ENCODE data around the gene RBMS1. TPM values are rescaled to one million over a fixed set of nuclear protein-coding genes. Genes with fewer than 3 reads are reported as not detected.

Gene RBMS1
- total and polyA plus RNA-seq, 2 of the 4 experiments (the other 2 are of a cell fraction): 43.5 to 64.9 TPM

GRCh38 chr2:160249876-160250275 is 243.7 kb downstream of the RBMS1 start:
- Histone ChIP-seq H3K4me1 (ENCODE audit: control insufficient read depth, insufficient read depth, low read length) (peaks cover 2% of the 10 kb centered on the region; the same call in 1 of the 2 replicates), H2AK9ac (replicated peaks; ENCODE audit: low read depth, low read length, poor library complexity) (no peak overlapping the region), H4K91ac (ENCODE audit: insufficient read depth, low read depth, low read length) (no peak overlapping the region), H3K79me1 (ENCODE audit: low read depth in 1 of 2, low read length in 2 of 2) (no peaks in the 10 kb centered on the region), H3K4me2 (ENCODE audit: low read depth, low read length) (no peak overlapping the region), H2AFZ (replicated peaks; ENCODE audit: low read length, poor library complexity) (no peak overlapping the region), H3K9me1 (ENCODE audit: insufficient read depth, low read length) (no peaks in the 10 kb centered on the region; the same call in 1 of the 2 replicates), H2BK20ac (ENCODE audit: low read depth, low read length) (no peak overlapping the region), H2BK5ac (ENCODE audit: low read depth, low read length, poor library complexity, severe bottlenecking) (no peak overlapping the region), H3K14ac (replicated peaks; ENCODE audit: low read depth, low read length) (no peak overlapping the region), H2AK5ac (ENCODE audit: low read depth, low read length) (no peak overlapping the region), H2BK120ac (ENCODE audit: low read depth, low read length) (no peak overlapping the region), H2BK15ac (ENCODE audit: low read depth, low read length) (no peak overlapping the region), H3K23ac (ENCODE audit: low read depth, low read length) (no peak overlapping the region), H3K27ac (ENCODE audit: insufficient read depth, low read length) (no peak overlapping the region), H3K4me3 (ENCODE audit: insufficient read depth, low read depth, low read length) (no peak overlapping the region), H3K9me3 (ENCODE audit: control insufficient read depth, insufficient read depth, low read length) (no peaks in the 10 kb centered on the region), H3K56ac (ENCODE audit: extremely low read depth, insufficient read depth, low read length) (no peak overlapping the region), H3K9ac (ENCODE audit: low read depth, low read length) (no peak overlapping the region), H3K27me3 (ENCODE audit: control insufficient read depth, insufficient read depth, low read length) (no peaks in the 10 kb centered on the region), H3K18ac (ENCODE audit: low read depth, low read length) (no peak overlapping the region), H3K4ac (ENCODE audit: low read depth, low read length) (no peak overlapping the region), H4K20me1 (ENCODE audit: insufficient read depth, low read length) (no peaks in the 10 kb centered on the region), H4K8ac (ENCODE audit: low read depth in 2 of 2, low read length in 2 of 2) (no peak overlapping the region), H4K5ac (ENCODE audit: low read depth, low read length) (no peak overlapping the region), H3K36me3 (ENCODE audit: control insufficient read depth, insufficient read depth, low read length) (no peaks in the 10 kb centered on the region)
- POLR2A ChIA-PET (ENCODE audit: unreplicated experiment): no interaction called here
- TF ChIP-seq RAD21 (IDR thresholded peaks at IDR 0.05; ENCODE audit: low read length) (no peak), ELK1 (IDR thresholded peaks at IDR 0.05; ENCODE audit: borderline replicate concordance, low read depth, low read length) (no peak), POLR2A (IDR thresholded peaks at IDR 0.05; ENCODE audit: low read depth, low read length) (no peak), MAZ (IDR thresholded peaks at IDR 0.05; ENCODE audit: borderline replicate concordance, low read depth, low read length) (no peak), NFE2L2 (IDR thresholded peaks at IDR 0.05; ENCODE audit: low read depth, low read length) (no peak), BHLHE40 (IDR thresholded peaks at IDR 0.05; ENCODE audit: low read depth, low read length) (no peak), RCOR1 (IDR thresholded peaks at IDR 0.05; ENCODE audit: insufficient replicate concordance, low read length) (no peak), MXI1 (IDR thresholded peaks at IDR 0.05; ENCODE audit: borderline replicate concordance, low read depth, low read length) (no peak), FOS (IDR thresholded peaks at IDR 0.05; ENCODE audit: low read depth, low read length) (no peak), SMC3 (IDR thresholded peaks at IDR 0.05; ENCODE audit: low read depth, low read length) (no peak), RFX5 (IDR thresholded peaks at IDR 0.05; ENCODE audit: low read depth, low read length) (no peak), CEBPB (IDR thresholded peaks at IDR 0.05; ENCODE audit: low read depth, low read length) (no peak), MAFK (IDR thresholded peaks at IDR 0.05; ENCODE audit: low read depth, low read length) (no peak), CTCF (conservative IDR thresholded peaks at IDR 0.05; ENCODE audit: low read depth, low read length) (no peak), CHD1 (IDR thresholded peaks at IDR 0.05; ENCODE audit: low read depth, low read length) (no peak)
- TF ChIP-seq, protein P1, sequence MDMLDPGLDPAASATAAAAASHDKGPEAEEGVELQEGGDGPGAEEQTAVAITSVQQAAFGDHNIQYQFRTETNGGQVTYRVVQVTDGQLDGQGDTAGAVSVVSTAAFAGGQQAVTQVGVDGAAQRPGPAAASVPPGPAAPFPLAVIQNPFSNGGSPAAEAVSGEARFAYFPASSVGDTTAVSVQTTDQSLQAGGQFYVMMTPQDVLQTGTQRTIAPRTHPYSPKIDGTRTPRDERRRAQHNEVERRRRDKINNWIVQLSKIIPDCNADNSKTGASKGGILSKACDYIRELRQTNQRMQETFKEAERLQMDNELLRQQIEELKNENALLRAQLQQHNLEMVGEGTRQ (IDR thresholded peaks at IDR 0.05; ENCODE audit: low read depth, low read length): no peak
- CTCF ChIA-PET: no interaction called here
- in situ Hi-C loops (cut with MboI; ENCODE audit: low sequenced_read_pairs): loop anchor here (5.0 kb wide), 1 partner anchor 138 kb away; no protein-coding TSS in a partner anchor
- BruUV-seq (replicated peaks): no TSS peak
- no CpG with 5 or more reads among the region's 1 CpG for WGBS, 2 experiments (ENCODE audit: extremely low coverage in 2 of 2, insufficient read length in 1 of 2)
- ATAC-seq (ENCODE audit: low read depth) (no peak), DNase-seq (no peak)
- dilution Hi-C loops (cut with HindIII; ENCODE audit: low sequenced_read_pairs, unreplicated experiment): no loop called here
- intact Hi-C loops (cut with micrococcal nuclease): loop anchor here (5.0 kb wide), 1 partner anchor 138 kb away; no protein-coding TSS in a partner anchor

Data from IMR-90 (cell line).